CD4-positive, alpha-beta T cell treated with Interleukin-15 for 1 hour (primary cell): Measurements from ENCODE around the gene PLIN5.
"Not testable (repeated sequence)": the region's sequence is repeated elsewhere in the genome, so short reads cannot be mapped to it uniquely, and the experiment has no call there.

ENCODE experiments used
- DNase-seq: peaks from one replicate; pipeline ENCODE4 v3.0.0-alpha.2; 2020

PLIN5 gene

DNA sequence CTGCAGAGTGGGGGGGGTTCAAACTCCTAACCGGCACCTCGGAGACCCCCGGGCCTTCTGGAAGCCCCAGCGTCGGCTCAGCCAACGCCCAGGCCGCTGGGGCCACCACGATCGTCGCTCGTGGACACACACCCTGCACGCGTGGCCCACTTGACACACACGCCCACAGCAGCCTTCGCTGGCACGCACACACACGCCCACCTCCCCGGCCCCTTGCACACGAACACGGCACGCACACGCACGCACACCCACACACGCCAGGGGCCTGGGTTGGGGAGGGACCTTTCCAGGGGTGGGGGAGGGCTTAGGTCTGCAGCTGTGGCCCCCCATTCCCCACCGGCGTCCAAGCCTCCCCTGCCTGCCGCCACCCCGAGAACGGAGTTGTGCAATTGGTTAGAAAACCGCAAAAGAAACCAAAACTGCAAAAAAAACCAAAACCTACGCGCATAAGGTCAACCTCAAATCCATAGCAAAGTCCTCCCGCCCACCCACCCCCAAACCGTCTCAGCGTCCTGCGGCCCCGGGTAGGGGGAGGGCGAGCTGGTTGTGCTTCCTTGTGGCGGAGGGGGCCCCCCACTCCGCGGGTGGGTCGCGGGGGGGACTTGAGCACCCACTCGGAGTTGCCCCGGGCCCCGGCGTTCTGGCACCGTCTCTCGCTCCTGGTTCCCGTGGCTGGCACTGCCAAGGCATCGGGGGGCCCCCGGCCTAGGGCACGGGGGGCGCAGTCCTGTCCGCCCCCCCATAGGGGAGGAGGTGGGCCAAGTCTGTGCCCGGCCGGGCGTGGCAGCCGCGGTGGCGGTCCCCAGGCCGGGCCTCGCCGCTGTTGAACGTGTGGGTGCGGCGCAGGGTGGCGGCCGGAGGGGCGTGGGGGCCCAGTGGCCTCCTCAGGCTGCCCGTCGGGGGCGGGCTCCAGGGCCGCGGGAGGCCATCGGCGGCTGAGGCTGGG lies 8.1 kb upstream of the PLIN5 start:
- no peak for DNase-seq

- DNase-seq = not testable (repeated sequence)
These were observed 6.8 kb upstream of the PLIN5 start for GRCh38 chr19:4541806-4542145.

- peak; percentile 40 for DNase-seq
These were observed 6.2 kb upstream of the PLIN5 start for GRCh38 chr19:4541114-4541805.

DNA sequence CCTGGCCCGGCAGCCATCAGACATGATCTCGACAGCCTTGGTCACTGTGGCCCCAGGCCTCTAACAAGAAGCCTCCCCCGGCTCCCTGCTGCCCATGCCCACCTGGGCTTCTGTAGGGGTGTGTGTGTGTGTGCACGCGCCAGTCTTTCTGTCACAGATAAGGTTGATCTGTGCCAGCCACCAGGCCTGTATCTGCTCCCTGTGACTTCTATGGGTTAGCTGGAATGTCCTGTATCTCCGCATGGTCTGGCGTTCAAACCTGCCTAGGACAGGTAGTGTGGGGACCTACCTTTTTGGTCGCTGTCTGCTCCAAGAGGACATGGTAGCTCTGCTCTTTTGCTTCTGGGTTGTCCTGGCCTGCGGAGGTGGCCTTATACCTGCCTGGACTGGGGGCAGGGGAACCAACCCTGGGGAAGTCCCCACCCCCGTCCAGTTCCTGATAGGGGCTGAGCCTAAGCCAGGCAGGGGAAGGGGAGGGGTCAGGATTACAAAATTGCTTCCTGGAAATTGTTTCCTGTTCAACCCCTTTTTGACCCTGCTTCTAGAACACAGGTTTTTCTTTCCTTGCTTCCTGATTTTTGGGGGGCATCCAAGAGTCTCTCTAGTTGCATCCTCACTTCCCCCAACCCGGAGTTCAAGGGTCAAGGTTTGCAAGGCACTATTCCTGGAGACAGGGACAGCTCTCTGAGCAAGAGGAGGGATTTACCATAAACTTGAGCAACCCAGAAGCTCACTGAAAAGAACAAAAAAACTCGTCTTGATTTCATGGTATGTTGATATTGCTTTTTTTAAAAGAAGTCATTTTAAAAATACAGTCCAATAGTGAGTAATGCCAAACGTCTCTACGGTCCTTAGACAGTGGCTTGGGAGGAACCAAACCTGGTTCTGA lies 4.9 kb upstream of the PLIN5 start, which contains the start of gene LRG1:
Gene LRG1 (minus strand): TSS at position 344 of the 889 bp plus-strand sequence. CDS start 23 bp downstream, at position 321.
- peak; percentile 55 for DNase-seq

GRCh38 chr19:4539169-4539692 lies 4.2 kb upstream of the PLIN5 start:
- no peak for DNase-seq

GRCh38 chr19:4538601-4538954 lies 3.6 kb upstream of the PLIN5 start:
- no peak for DNase-seq

- no peak for DNase-seq
These were observed 3.1 kb upstream of the PLIN5 start for GRCh38 chr19:4537953-4538600.

GRCh38 chr19:4536798-4537197 lies 1.8 kb upstream of the PLIN5 start:
- DNase-seq = no peak

DNA sequence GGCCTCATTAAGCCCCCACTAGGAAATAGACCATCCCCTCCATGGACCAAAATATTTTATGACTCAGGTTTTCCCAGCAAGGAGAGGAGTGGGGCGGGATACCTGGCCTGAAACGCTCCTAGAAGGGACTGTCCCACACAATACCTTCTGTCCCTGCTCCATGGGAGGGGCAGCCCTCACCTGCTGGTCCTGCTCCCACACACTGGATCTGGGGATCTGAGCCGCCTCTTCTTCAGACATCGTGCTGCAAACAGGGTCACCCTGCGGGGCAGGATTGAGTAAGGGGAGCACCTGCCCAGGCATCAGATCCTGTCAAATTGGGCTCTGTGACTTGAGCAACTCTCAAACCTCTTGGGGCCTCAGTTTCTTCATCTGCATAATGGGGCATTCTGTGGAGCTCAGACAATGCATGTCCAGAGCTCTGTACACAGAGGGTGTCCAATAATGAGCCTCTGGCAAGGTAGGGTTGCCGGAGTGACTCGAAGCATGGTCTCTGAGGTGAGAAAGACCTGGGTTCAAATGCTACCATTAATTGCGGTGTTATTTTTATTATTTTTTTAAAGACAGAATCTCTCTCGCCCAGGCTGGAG lies 1.1 kb downstream of the PLIN5 start:
- DNase-seq = no peak

GRCh38 chr19:4533334-4533733 lies 1.7 kb downstream of the PLIN5 start:
- no peak for DNase-seq

DNA sequence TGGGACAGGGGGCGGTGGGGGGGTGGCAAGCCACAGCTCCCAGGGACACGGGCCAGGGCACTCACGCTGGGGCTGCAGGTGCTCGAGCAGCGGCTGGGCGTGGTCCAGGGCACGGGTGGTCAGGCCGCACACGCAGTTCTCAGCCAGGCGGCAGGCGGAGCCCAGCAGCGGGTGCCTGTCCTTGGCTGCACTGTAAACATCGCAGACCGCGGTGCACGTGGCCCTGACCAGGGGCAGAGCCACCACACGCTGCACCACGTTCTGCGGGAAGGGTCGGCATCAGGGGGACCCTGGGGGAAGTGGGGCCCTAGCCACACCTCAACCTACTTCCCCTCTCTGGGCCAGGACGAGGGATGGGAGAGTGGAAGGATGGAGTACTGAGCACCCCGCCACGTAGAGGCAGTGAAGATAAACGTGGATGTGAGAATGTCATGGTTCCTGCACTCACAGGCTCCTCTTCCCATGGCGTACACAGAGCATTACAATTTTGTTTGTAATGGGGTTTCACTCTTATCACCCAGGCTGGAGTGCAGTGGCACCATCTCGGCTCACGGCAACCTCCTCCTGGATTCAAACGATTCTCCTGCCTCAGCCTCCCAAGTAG lies 3.4 kb downstream of the PLIN5 start:
- DNase-seq = no peak

DNA sequence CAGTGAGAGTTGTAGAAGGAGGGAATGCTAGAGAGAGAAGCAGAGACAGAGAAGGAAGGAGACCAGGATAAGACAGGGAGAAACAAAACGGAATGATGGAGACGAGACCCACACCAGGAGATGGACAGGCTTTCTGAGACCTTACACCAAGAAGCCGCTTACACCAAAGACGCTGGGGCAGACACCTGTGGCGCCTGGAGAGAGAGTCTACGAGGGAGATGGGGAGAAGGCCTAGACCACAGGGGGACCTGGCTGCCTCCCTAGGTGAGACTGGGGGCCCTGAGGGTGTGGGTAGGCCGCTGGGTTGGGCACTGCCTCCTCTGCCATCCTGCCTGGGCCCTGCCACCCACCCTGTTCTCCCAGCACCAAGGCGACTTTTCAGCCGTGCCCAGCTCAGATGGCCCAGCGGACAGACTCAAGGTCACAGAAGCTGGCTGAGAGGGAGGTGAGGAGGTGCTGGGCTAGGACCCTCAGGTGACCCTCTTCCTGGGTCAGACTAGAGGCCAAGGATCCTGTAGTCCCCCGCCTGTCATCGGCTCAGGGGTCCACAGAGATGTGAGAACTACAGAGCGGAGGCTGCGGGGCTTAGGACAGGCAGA lies 5.0 kb downstream of the PLIN5 start:
- no peak for DNase-seq

DNA sequence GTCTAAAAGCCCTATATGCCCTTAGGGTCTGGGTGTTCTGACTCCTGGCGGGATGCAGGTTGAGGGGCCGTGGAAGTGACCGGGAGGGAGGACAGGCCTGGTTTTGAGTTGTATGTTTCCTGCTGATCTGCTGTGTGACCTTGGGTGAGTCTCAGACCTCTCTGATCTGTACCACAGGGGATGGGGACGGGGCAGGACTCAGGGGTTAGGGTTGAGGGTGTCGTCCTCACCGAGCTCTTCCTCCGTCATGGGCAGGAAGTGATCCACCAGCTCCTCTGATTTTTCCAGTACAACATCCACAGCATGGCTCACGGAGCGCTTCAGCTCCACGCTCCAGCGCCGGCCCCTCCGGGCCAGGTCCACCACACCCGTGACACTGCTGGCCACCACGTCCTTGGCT lies 6.2 kb downstream of the PLIN5 start:
- no peak for DNase-seq

DNA sequence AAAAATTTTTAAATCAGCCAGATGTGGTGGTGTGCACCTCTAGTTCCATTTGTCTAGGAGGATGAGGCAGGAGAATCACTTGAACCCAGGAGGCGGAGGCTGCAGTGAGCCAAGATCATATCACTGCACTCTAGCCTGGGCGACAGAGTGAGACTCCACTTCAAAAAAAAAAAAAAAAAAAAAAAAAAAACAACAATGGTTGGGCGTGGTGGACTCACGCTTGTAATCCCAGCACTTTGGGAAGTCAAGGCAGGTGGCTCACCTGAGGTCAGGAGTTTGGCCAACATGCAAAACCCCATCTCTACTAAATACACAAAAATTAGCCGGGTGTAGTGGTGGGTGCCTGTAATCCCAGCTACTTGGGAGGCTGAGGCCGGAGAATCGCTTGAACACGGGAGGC lies 7.6 kb downstream of the PLIN5 start:
- DNase-seq = not testable (repeated sequence)

DNA sequence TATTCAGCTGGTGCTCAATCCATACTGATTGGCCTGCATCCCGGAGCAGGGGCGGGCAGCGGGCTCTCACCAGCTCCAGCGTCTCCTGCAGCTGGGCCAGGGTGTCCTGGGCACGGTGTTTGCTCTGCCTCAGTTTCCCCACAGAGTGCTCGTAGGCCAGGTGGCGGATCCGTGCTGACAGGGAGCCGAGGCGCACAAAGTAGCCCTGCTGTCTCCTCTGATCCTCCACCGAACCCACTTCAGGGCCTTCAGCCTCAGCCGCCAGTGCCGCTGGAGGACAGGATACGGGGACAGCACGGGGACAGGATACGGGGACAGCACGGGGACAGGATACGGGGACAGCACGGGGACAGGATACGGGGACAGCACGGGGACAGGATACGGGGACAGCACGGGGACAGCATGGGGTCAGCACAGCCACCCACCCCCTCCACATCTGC lies 9.4 kb downstream of the PLIN5 start:
- no peak for DNase-seq

GRCh38 chr19:4524808-4525562 lies 10.0 kb downstream of the PLIN5 start:
- peak; percentile 56 for DNase-seq

DNA sequence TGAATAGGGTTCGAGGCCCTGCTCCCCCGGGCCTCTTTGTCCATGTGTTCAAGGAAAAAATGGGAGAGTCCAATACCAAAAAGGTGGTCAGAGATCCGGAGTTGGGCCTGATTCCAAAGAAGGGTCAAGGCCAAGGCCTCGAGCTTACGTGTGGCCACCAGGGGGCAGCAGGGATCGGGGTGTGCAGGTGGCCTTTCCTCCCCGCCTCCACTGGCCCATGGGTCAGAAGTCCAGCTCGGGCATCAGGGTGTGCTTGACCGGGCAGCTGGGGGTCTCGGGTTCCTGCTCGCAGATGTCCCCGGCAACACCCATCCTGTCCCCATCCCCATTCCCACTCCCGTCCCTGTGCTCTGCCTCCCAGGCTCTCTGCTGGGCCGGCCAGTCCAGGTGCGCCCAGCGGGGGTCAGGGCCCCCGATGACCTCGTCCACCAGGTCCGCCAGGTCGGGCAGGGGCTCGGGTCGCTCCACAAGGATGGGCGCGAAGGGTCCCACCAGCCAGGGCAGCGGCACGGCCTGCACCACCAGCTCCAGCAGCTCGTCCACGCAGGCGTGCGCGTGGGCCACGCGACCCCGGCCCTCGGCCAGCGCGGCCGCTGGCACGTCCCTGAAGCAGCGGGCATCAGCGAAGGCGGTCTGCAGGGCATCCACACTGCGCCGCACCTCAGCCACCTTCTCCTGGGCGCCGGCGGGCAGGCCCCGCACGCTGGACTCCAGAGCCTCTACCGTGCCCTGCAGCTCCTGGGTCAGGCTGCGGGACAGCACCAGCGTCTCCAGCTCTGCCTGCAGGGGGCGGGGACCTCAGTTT lies 11.5 kb downstream of the PLIN5 start:
- DNase-seq = peak; percentile 33

GRCh38 chr19:4522291-4523002 lies 12.6 kb downstream of the PLIN5 start:
- no peak for DNase-seq

DNA sequence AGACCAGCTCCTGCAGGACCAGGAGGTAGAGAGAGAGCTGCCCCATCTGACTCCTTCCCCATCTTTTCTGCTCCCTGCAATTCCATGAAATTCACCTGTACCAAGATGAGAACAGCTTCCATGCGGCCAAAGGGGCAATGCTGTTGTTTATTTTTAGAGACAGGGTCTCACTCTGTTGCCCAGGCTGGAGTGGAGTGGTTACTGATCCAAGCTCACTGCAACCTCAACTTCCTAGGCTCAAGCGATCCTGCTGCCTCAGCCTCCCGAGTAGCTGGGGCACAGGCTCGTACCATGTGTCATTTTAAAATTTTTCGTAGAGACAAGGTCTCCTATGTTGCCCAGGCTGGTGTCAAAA lies 13.2 kb downstream of the PLIN5 start:
- DNase-seq = no peak
